Activated B cell treated with CpG ODN at 0.5 μM for 24 hours (primary cell): ENCODE data around the gene ANKRD44. TPM values are rescaled to one million over a fixed set of nuclear protein-coding genes. Genes with fewer than 3 reads are reported as not detected.
A peak's percentile ranks its signal among the peaks of the same experiment; 100 is the strongest.

Source experiments
- ATAC-seq: fragments of 200-7000 bp; cut with Tn5 transposase; one replicate; pipeline ENCODE4 v1.10.0; 2021; ENCODE audit warnings: low read depth, mild to moderate bottlenecking, moderate library complexity
- CTCF ChIA-PET: fragments of 350-600 bp; sonication (Branson Sonifier 250); formaldehyde crosslinking; loops from one replicate; lab custom pipeline; 2021; ENCODE audit warnings: antibody characterized with exemption; lab: Charles Lee
- POLR2A ChIA-PET: fragments of 350-600 bp; sonication (Branson Sonifier 250); formaldehyde crosslinking; loops from one replicate; lab custom pipeline; 2021; ENCODE audit warnings: antibody characterized with exemption; lab: Charles Lee
- DNase-seq: peaks from one replicate; pipeline ENCODE4 v3.0.0; 2022
- H3K27ac Mint-ChIP-seq: one replicate; pipeline ENCODE4 v1.8.0; 2020; ENCODE audit warnings: mixed read lengths
- H3K27me3 Mint-ChIP-seq: one replicate; pipeline ENCODE4 v1.8.0; 2021; ENCODE audit warnings: mixed read lengths
- H3K36me3 Mint-ChIP-seq: one replicate; pipeline ENCODE4 v1.8.0; 2021; ENCODE audit warnings: low read depth, mixed read lengths
- H3K4me1 Mint-ChIP-seq: one replicate; pipeline ENCODE4 v1.8.0; 2021; ENCODE audit warnings: mixed read lengths
- H3K4me3 Mint-ChIP-seq: one replicate; pipeline ENCODE4 v1.8.0; 2020; ENCODE audit warnings: mild to moderate bottlenecking, mixed read lengths
- H3K9me3 Mint-ChIP-seq: one replicate; pipeline ENCODE4 v1.8.0; 2020; ENCODE audit warnings: mixed read lengths
- CTCF ChIP-seq: fragments of 200-600 bp; IDR thresholded peaks from one replicate; pipeline ENCODE4 v1.8.0; 2022; ENCODE audit warnings: antibody characterized with exemption, mild to moderate bottlenecking
- intact Hi-C: fragments of 100-400 bp; cut with micrococcal nuclease; formaldehyde crosslinking; loops from one replicate; pipeline ENCODE4 v1.15.1; 2024
- total RNA-seq: library from RNA; stranded (reverse); gene quantifications from 2 replicates; pipeline ENCODE4 v1.2.3, GENCODE V29; 2022

The ANKRD44 gene
- total RNA-seq, 1 donor from 2014 or later: 185 TPM

GRCh38 chr2:197278799-197279763, 31.5 kb downstream of the ANKRD44 start:
- Mint-ChIP-seq H3K27ac (peak overlapping the region; percentile 80), H3K4me3 (peak overlapping the region; percentile 60), H3K9me3 (no peaks in the 10 kb centered on the region), H3K27me3 (no peaks in the 10 kb centered on the region), H3K4me1 (peaks cover 86% of the 10 kb centered on the region), H3K36me3 (peaks cover 53% of the 10 kb centered on the region)
- ChIA-PET CTCF (interaction anchor here (0.9 kb wide), 1 partner anchor 29 kb away, joined by 4 read pairs; no protein-coding TSS in a partner anchor), POLR2A (interaction anchor here (0.7 to 1.5 kb wide), 5 partner anchors 8 to 31 kb away, joined by 3 to 4 read pairs (median 3); partner anchors contain the start of gene ANKRD44)
- no peak for DNase-seq
- no peak for ATAC-seq
- intact Hi-C loops: loop anchor here (1.0 kb wide), 2 partner anchors 9 to 14 kb away; no protein-coding TSS in a partner anchor
- TF ChIP-seq CTCF: no peak

GRCh38 chr2:197277794-197278193, 32.8 kb downstream of the ANKRD44 start:
- Mint-ChIP-seq H3K27me3 (no peaks in the 10 kb centered on the region), H3K4me1 (peaks cover 87% of the 10 kb centered on the region), H3K27ac (peak overlapping the region; percentile 80), H3K4me3 (no peak overlapping the region), H3K9me3 (no peaks in the 10 kb centered on the region), H3K36me3 (peaks cover 50% of the 10 kb centered on the region)
- POLR2A ChIA-PET: interaction anchor here (1.1 to 1.4 kb wide), 3 partner anchors 9 to 64 kb away, joined by 4 to 9 read pairs (median 4); no protein-coding TSS in a partner anchor
- ATAC-seq (no peak), DNase-seq (no peak)
- TF ChIP-seq CTCF: no peak
- CTCF ChIA-PET: interaction anchor here (0.8 to 1.1 kb wide), 2 partner anchors 22 to 83 kb away, joined by 3 to 5 read pairs; no protein-coding TSS in a partner anchor
- intact Hi-C loops: loop anchor here (1.0 kb wide), 1 partner anchor 8 kb away; no protein-coding TSS in a partner anchor

- Mint-ChIP-seq H3K36me3 (peaks cover 44% of the 10 kb centered on the region), H3K4me3 (no peak overlapping the region), H3K27me3 (no peaks in the 10 kb centered on the region), H3K9me3 (no peaks in the 10 kb centered on the region), H3K27ac (no peak overlapping the region), H3K4me1 (peaks cover 85% of the 10 kb centered on the region)
- ChIA-PET POLR2A (interaction anchor here (0.7 kb wide), 2 partner anchors 12 to 81 kb away, joined by 6 read pairs; no protein-coding TSS in a partner anchor), CTCF (no interaction called here)
- ATAC-seq: no peak
- DNase-seq: no peak
- TF ChIP-seq CTCF: no peak
- intact Hi-C loops: no loop called here
These were observed 34.4 kb downstream of the ANKRD44 start for GRCh38 chr2:197276156-197276555.

GRCh38 chr2:197274937-197275336, 35.6 kb downstream of the ANKRD44 start:
- ChIA-PET POLR2A (no interaction called here), CTCF (interaction anchor here (1.4 kb wide), 1 partner anchor 37 kb away, joined by 3 read pairs; no protein-coding TSS in a partner anchor)
- peak overlapping the region; percentile 78 for H3K27ac Mint-ChIP-seq
- intact Hi-C loops: loop anchor here (1.0 kb wide), 2 partner anchors 11 to 33 kb away; no protein-coding TSS in a partner anchor
- DNase-seq (no peak), ATAC-seq (no peak)
- H3K27me3 Mint-ChIP-seq: no peaks in the 10 kb centered on the region
- H3K4me1 Mint-ChIP-seq: peaks cover 86% of the 10 kb centered on the region
- TF ChIP-seq CTCF: no peak
- peaks cover 44% of the 10 kb centered on the region for H3K36me3 Mint-ChIP-seq
- H3K9me3 Mint-ChIP-seq: no peaks in the 10 kb centered on the region
- H3K4me3 Mint-ChIP-seq: no peak overlapping the region
